HEK293 (cell line): ENCODE results near the gene ACAP1.

Source experiments
- CTCF ChIA-PET: fragments of 350-600 bp; formaldehyde crosslinking; extraction: SDS; loops from one replicate; lab custom pipeline; 2021; ENCODE audit warnings: antibody characterized with exemption; lab: Yijun Ruan, JAX
- POLR2A ChIA-PET: fragments of 300-600 bp; formaldehyde crosslinking; extraction: SDS; loops from one replicate; lab custom pipeline; 2020; ENCODE audit warnings: antibody characterized with exemption, inconsistent platforms; lab: Yijun Ruan, JAX
- H3K27ac ChIP-seq: fragments of 200-500 bp; sonication (Bioruptor generic); 2 replicates; pipeline ENCODE4 v1.5.1; 2014; ENCODE audit warnings: low read depth, low read length, control low read depth, inconsistent platforms; ENCODE audit errors: extremely low read depth
- H3K36me3 ChIP-seq, 2 experiments: fragments of 200-500 bp in 1 of 2; sonication (Bioruptor generic) in 1 of 2; 1 replicate in 1 of 2; 2 replicates in 1 of 2; pipeline ENCODE4 v1.5.1; 2014 to 2017; ENCODE audit warnings: inconsistent platforms in 2 of 2, low read length in 2 of 2; ENCODE audit not compliant: control insufficient read depth in 2 of 2, insufficient read depth in 1 of 2
- H3K4me1 ChIP-seq: fragments of 200-500 bp; sonication (Bioruptor generic); 2 replicates; pipeline ENCODE4 v1.5.1; 2014; ENCODE audit warnings: mild to moderate bottlenecking, low read length, inconsistent platforms; ENCODE audit not compliant: control insufficient read depth, insufficient read depth
- H3K4me3 ChIP-seq: 2 replicates; pipeline ENCODE4 v1.5.1; 2011; ENCODE audit warnings: low read depth, mild to moderate bottlenecking, control low read depth, low read length, moderate library complexity
- H3K9me3 ChIP-seq: fragments of 200-500 bp; sonication (Bioruptor generic); 2 replicates; pipeline ENCODE4 v1.5.1; 2014; ENCODE audit warnings: low read depth, low read length, inconsistent platforms; ENCODE audit not compliant: control insufficient read depth, insufficient read depth
- ATF2 ChIP-seq: fragments of 450-650 bp; formaldehyde crosslinking; IDR thresholded peaks from 2 replicates; pipeline ENCODE4 v1.5.1; 2016; ENCODE audit warnings: missing biosample characterization, missing genetic modification characterization, low read depth
- ZBTB11 ChIP-seq: fragments of 450-650 bp; formaldehyde crosslinking; conservative IDR thresholded peaks from 2 replicates; pipeline ENCODE4 v1.5.1; 2016; ENCODE audit warnings: low read depth, missing biosample characterization, missing genetic modification characterization
- ZBTB21 ChIP-seq: fragments of 450-650 bp; formaldehyde crosslinking; IDR thresholded peaks from 2 replicates; pipeline ENCODE4 v1.5.1; 2017; ENCODE audit warnings: missing biosample characterization, missing genetic modification characterization
- ZFHX2 ChIP-seq: fragments of 450-650 bp; formaldehyde crosslinking; conservative IDR thresholded peaks from 2 replicates; pipeline ENCODE4 v1.5.1; 2016; ENCODE audit warnings: missing biosample characterization, missing genetic modification characterization
- ZIC2 ChIP-seq: fragments of 450-650 bp; formaldehyde crosslinking; IDR thresholded peaks from 2 replicates; pipeline ENCODE4 v1.5.1; 2016; ENCODE audit warnings: missing biosample characterization, missing genetic modification characterization
- ZNF138 ChIP-seq: fragments of 450-650 bp; formaldehyde crosslinking; IDR thresholded peaks from 2 replicates; pipeline ENCODE4 v1.5.1; 2016; ENCODE audit warnings: missing biosample characterization, missing genetic modification characterization, borderline replicate concordance
- ZNF248 ChIP-seq: fragments of 450-650 bp; formaldehyde crosslinking; IDR thresholded peaks from 2 replicates; pipeline ENCODE4 v1.5.1; 2017; ENCODE audit warnings: missing biosample characterization, missing genetic modification characterization
- ZNF37A ChIP-seq: fragments of 450-650 bp; IDR thresholded peaks from 2 replicates; pipeline ENCODE4 v1.5.1; 2018; ENCODE audit warnings: missing biosample characterization, missing genetic modification characterization
- ZNF391 ChIP-seq: fragments of 450-650 bp; formaldehyde crosslinking; IDR thresholded peaks from 2 replicates; pipeline ENCODE4 v1.5.1; 2016; ENCODE audit warnings: low read depth, missing biosample characterization, missing genetic modification characterization, borderline replicate concordance
- ZNF521 ChIP-seq: fragments of 450-650 bp; formaldehyde crosslinking; IDR thresholded peaks from 2 replicates; pipeline ENCODE4 v1.5.1; 2017; ENCODE audit warnings: missing biosample characterization, mild to moderate bottlenecking, missing genetic modification characterization
- ZNF585B ChIP-seq: fragments of 450-650 bp; formaldehyde crosslinking; IDR thresholded peaks from 2 replicates; pipeline ENCODE4 v1.5.1; 2016; ENCODE audit warnings: missing biosample characterization, missing genetic modification characterization
- ZNF837 ChIP-seq: fragments of 450-650 bp; formaldehyde crosslinking; IDR thresholded peaks from 2 replicates; pipeline ENCODE4 v1.5.1; 2016; ENCODE audit warnings: missing biosample characterization, missing genetic modification characterization

Gene ACAP1

GRCh38 chr17:7384489-7385081 is 48.3 kb downstream of the ACAP1 start:
- peaks cover 0 to 9% of the 10 kb centered on the region in 2 experiments; a peak in 2 of 3 replicates for H3K36me3 ChIP-seq
- ChIA-PET POLR2A (interaction anchor here (0.7 to 1.3 kb wide), 3 partner anchors 19 to 173 kb away, joined by 3 to 4 read pairs (median 4); partner anchors contain the start of gene TMEM256), CTCF (no interaction called here)
- no peaks in the 10 kb centered on the region for H3K4me1 ChIP-seq
- H3K4me3 ChIP-seq = no peak overlapping the region
- H3K9me3 ChIP-seq = no peaks in the 10 kb centered on the region
- no peak overlapping the region for H3K27ac ChIP-seq
- TF ChIP-seq ATF2 (tag by site-specific recombination) (no peak), ZNF37A (tag by site-specific recombination) (no peak), ZNF248 (tag by site-specific recombination) (no peak), ZNF138 (tag by site-specific recombination) (no peak)
- TF ChIP-seq, all 188 proteins: peak for 0

- TF ChIP-seq ZNF391 (tag by site-specific recombination) = no peak
- no peak for TF ChIP-seq ZNF837 (tag by site-specific recombination)
- TF ChIP-seq ZBTB11 (tag by site-specific recombination) = no peak
- no peak for TF ChIP-seq ZNF521 (tag by site-specific recombination)
- TF ChIP-seq ZBTB21 (tag by site-specific recombination) = no peak
- TF ChIP-seq, all 188 proteins: peak for 0
- POLR2A ChIA-PET = interaction anchor here (3.6 kb wide), 1 partner anchor 15 kb away, joined by 19 read pairs; the partner anchor contains the start of gene TMEM256
- Histone ChIP-seq H3K4me3 (no peak overlapping the region), H3K4me1 (peaks cover 1% of the 10 kb centered on the region), H3K36me3 (peaks cover 0 to 36% of the 10 kb centered on the region in 2 experiments; a peak in 2 of 3 replicates), H3K9me3 (no peaks in the 10 kb centered on the region), H3K27ac (no peak overlapping the region)
- CTCF ChIA-PET = interaction anchor here (1.3 kb wide), 1 partner anchor 33 kb away, joined by 8 read pairs; no protein-coding TSS in a partner anchor
These were observed 52.5 kb downstream of the ACAP1 start for GRCh38 chr17:7388856-7389255.

GRCh38 chr17:7389924-7390910 is 53.9 kb downstream of the ACAP1 start:
- H3K36me3 ChIP-seq = peaks cover 0 to 36% of the 10 kb centered on the region in 2 experiments; a peak in 2 of 3 replicates
- peaks cover 3% of the 10 kb centered on the region for H3K4me1 ChIP-seq
- H3K27ac ChIP-seq = no peak overlapping the region
- H3K4me3 ChIP-seq = no peak overlapping the region
- no peaks in the 10 kb centered on the region for H3K9me3 ChIP-seq
- TF ChIP-seq ZFHX2 (tag by site-specific recombination) (0 out of 2 replicates have a peak, but pooled peaks have one; percentile 12), ZNF585B (no peak), ZIC2 (peak; percentile 96)
- ChIA-PET CTCF (interaction anchor here (0.6 kb wide), 1 partner anchor 127 kb away, joined by 3 read pairs; no protein-coding TSS in a partner anchor), POLR2A (interaction anchor here (3.6 kb wide), 1 partner anchor 13 kb away, joined by 19 read pairs; the partner anchor contains the start of gene TMEM256)
